Activated CD8-positive, alpha-beta memory T cell treated with anti-CD3 and anti-CD28 coated beads, Interleukin-2, amount 50 U/mL, for 1 hour (primary cell): ENCODE results near the gene CEP162.
"Not testable (repeated sequence)": the region's sequence is repeated elsewhere in the genome, so short reads cannot be mapped to it uniquely, and the experiment has no call there.

Source experiments
- DNase-seq: peaks from one replicate; pipeline ENCODE4 v3.0.0-alpha.2; 2020; ENCODE audit errors: extremely low read depth

The CEP162 gene

DNA sequence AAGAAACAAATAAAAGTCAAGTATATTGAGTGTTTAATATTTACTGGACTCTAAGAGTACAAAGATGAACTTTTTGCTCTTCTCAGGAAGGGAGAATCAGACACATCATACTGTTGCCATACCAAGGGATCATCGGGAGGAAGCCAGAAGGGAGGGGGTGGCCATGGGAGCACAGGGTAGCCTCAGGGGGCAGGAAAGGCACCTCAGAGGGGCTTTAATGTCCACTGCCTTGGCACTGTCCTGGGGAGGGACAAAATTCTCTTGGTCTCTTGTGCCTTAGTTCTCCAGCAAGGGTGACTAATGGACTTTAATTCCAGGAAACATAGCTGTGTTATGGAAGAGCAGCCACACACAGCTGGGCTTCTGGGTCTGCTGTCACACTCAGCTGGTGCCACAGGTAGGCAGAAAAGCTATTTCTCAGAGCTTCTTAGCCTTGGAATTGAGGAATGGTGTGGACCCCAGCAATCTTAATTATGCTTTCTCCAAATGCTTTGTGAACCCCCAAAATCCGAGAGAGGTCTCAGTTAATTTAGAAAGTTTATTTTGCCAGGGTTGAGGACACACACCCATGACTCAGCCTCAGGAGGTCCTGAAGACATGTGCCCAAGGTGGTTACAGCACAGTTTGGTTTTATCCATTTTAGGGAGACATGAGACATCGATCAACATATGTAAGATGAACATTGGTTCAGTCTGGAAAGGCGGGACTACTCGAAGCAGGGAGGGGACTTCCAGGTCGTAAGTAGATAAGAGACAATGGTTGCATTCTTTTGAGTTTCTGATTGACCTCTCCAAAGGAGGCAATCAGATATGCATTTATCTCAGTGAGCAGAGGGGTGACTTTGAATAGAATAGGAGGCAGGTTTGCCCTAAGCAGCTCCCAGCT lies 140.7 kb downstream of the CEP162 start:
- no peak for DNase-seq

DNA sequence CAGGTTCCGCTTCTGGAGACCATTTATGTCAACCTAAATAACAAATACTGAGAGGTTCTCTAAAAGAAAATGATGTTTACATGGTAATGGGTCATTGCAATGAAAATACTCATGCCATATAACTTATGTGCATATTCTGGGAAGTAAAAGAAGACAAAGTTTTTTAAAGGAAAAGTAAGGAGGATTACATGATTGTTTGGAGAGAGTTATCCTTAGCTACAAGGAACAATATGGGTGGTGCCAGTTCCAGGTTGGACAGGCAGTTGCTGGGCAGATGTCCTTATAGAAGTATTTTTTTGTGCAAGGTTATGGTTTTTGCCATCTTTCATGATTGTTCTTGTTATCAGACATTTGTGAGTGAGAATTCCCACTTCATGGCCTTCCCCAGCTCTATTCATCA lies 141.4 kb downstream of the CEP162 start:
- DNase-seq, result no peak

DNA sequence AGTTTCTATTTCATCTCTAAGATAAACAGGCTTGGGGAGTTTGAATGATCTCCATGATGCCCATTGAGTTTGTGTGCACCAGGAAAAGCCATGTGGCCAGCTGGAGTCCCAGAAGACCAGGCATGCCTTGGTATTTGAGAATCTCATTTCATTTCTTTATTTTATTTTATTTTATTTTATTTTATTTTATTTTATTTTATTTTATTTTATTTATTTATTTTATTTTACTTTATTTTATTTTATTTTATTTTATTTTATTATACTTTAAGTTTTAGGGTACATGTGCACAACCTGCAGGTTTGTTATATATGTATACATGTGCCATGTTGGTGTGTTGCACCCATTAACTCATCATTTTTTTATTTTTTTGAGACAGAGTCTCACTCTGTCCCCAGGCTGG lies 142.7 kb downstream of the CEP162 start:
- not testable (repeated sequence) for DNase-seq

DNA sequence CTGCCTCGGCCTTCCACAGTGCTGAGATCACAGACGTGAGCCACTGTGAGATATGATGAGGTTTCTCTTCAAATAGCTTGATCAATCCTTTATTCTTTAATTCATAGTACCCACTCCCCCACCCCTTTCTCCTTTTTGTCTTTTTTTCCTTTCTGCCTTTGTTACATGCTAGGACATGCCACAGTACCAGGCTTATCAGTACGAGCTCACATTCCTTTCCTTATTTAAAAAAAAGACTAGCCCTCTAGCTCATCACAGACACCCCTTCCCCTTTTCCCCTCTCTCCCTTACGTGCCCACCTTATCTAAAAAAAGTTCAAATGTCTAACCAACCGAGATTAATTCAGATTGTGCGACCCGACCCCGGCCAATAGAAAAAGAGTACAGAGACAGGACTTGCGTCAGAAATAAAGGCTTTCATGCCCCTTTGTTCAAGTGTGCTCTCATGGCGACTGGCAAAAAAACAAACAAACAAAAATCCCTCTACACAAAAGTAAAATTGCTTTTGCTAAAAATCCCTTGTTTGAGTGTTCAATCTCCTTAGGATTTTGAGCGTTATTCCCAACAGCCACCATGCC lies 144.7 kb downstream of the CEP162 start:
- no peak for DNase-seq

DNA sequence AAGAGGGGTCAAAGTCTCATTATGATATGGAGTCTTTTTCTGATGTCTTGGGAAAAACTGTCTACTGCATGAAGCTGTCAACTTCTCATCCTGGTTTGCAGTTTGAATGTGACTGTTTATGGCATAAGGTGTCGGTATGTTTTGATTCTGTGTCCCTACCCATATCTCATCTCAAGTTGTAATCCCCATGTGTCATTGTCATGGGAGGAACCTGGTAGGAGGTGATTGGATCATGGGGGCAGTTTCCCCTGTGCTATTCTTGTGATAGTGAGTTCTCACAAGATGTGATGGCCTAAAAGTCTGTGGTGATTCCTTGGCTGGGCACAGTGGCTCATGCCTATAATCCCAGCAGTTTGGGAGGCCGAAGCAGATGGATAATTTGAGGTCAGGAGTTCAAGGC lies 146.2 kb downstream of the CEP162 start:
- no peak for DNase-seq

DNA sequence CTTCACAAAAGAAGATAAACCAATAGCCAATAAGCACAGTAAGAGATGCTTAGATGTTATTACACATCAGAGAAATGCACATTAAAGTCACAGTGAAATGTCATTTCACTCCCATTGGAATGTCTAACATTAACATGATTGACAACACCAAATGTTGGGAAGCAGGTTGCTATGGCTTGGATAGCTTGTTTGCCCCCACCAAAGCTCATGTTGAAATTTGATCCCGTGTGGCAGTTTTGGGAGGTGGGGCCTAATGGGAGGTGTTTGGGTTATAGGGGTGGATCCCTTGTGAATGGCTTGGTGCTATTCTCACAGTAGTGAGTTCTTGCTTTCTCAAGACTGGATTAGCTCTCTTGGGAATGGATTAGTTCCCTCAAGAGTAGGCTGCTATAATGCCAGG lies 149.1 kb downstream of the CEP162 start:
- DNase-seq, result no peak

DNA sequence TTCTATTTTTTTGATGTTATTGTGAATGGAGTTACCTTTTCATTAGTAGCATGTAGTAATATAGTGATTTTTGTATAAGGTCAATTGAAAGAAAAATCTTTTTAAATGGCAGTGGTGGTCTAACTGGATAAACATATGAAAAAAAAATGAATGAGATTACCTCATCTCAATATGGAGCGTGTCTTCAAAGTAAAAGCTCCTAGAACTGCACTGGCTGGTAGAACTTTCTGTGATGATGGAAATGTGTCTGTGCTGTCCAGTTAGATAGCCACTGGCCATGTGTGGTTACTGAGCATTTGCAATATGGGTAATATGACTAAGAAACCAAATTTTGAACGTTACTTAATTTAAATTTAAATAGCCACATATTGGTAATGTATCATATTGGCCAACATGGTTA lies 149.8 kb downstream of the CEP162 start:
- DNase-seq, result no peak

DNA sequence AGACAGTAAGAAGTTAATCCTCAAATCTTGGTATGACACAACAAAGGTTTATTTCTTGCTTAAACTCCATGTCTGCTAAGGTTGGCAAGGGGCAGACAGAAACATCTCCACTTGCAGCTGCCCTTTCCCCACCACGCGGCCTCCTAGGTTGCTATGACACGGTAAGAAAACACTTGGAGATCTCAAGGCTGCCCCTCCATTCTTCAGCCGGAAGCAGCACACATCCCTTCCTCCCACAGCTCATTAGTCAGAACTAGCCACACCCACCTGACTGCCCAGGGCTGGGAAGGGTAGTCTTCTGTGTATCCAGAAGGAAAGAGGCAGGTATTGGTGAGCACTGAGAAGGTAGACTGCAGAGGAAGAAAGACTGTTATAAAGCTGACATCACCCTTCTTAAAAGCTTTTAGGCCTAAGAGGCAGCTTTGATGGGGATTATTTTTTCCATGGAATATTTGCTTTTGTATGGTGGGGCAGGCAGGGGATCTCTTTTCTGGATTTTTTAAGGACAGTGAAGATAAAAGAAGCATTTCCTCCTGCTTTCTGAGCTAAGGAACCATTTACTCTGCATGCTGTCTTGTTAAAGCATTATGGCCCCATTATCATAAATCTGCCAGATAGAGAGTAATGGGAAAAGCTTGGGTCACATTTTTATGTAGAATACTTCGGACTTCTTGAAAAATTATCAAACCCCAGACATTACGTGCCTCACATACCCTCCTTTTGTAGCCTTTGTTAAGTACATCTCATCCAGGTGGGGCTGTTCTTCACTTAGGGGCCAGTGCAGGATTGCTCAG lies 152.3 kb downstream of the CEP162 start:
- DNase-seq, result no peak
